Activated CD4-positive, alpha-beta memory T cell treated with anti-CD3 and anti-CD28 coated beads for 36 hours (primary cell): ENCODE data around the gene GRK4. TPM values are rescaled to one million over a fixed set of nuclear protein-coding genes. Genes with fewer than 3 reads are reported as not detected.
"Not testable (repeated sequence)": the region's sequence is repeated elsewhere in the genome, so short reads cannot be mapped to it uniquely, and the experiment has no call there.

Experiments used
- CTCF ChIA-PET: fragments of 350-600 bp; sonication (Branson Sonifier 250); formaldehyde crosslinking; loops from one replicate; lab custom pipeline; 2021; ENCODE audit warnings: antibody characterized with exemption, inconsistent platforms; lab: Charles Lee
- POLR2A ChIA-PET: fragments of 350-600 bp; sonication (Branson Sonifier 250); formaldehyde crosslinking; loops from one replicate; lab custom pipeline; 2021; ENCODE audit warnings: antibody characterized with exemption; lab: Charles Lee
- DNase-seq: peaks from one replicate; pipeline ENCODE4 v3.0.0-alpha.2; 2020
- H3K27ac Mint-ChIP-seq: one replicate; pipeline ENCODE4 v1.8.0; 2021; ENCODE audit warnings: mixed read lengths
- H3K27me3 Mint-ChIP-seq: one replicate; pipeline ENCODE4 v1.8.0; 2021; ENCODE audit warnings: mixed read lengths
- H3K36me3 Mint-ChIP-seq: one replicate; pipeline ENCODE4 v1.8.0; 2021; ENCODE audit warnings: mixed read lengths
- H3K4me1 Mint-ChIP-seq: one replicate; pipeline ENCODE4 v1.8.0; 2021; ENCODE audit warnings: low read depth, mixed read lengths
- H3K4me3 Mint-ChIP-seq: one replicate; pipeline ENCODE4 v1.8.0; 2021; ENCODE audit warnings: mild to moderate bottlenecking, mixed read lengths
- H3K9me3 Mint-ChIP-seq: one replicate; pipeline ENCODE4 v1.8.0; 2021; ENCODE audit warnings: mixed read lengths
- intact Hi-C: fragments of 100-400 bp; cut with micrococcal nuclease; formaldehyde crosslinking; loops from one replicate; pipeline ENCODE4 v1.15.1; 2023
- total RNA-seq, 2 experiments: library from RNA; stranded (reverse); gene quantifications; one replicate each; pipeline ENCODE4 v1.2.3, GENCODE V29; 2021

The GRK4 gene
- total RNA-seq, 2 experiments from 2014 or later: 2.3 to 3.0 TPM

GRCh38 chr4:2937986-2938385, 25.4 kb upstream of the GRK4 start:
- Mint-ChIP-seq H3K4me1 (peaks cover 59% of the 10 kb centered on the region), H3K27ac (peak overlapping the region; percentile 95), H3K9me3 (no peaks in the 10 kb centered on the region), H3K27me3 (no peaks in the 10 kb centered on the region), H3K4me3 (peak overlapping the region; percentile 93), H3K36me3 (peaks cover 75% of the 10 kb centered on the region)
- POLR2A ChIA-PET: interaction anchor here (0.6 to 7.5 kb wide), 6 partner anchors 9 to 191 kb away, joined by 3 to 144 read pairs (median 14); no protein-coding TSS in a partner anchor
- peak; percentile 8 for DNase-seq
- CTCF ChIA-PET: interaction anchor here (8.1 kb wide), 1 partner anchor 16 kb away, joined by 103 read pairs; no protein-coding TSS in a partner anchor
- intact Hi-C loops: loop anchor here (2.0 to 10.0 kb wide), 3 partner anchors 93 to 693 kb away; partner anchors contain the start of genes FAM193A, HAUS3 and POLN

DNA sequence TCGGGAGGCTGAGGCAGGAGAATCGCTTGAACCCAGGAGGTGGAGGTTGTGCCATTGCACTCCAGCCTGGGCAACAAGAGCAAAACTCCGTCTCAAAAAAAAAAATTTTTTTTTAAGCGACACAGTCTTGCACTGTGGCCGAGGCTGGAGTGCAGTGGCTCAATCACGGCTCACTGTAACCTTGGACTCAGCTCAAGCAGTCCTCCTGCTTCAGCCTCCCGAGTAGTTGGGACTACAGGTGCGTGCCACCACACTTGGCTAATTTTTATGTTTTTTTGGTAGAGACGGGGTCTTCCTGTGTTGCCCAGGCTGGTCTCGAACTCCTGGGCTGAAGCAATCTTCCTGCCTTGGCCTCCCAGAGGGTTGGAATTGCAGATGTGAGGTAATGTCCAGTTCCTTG, 25.0 kb upstream of the GRK4 start:
- Mint-ChIP-seq H3K4me1 (peaks cover 58% of the 10 kb centered on the region), H3K27ac (peak overlapping the region; percentile 77), H3K36me3 (peaks cover 73% of the 10 kb centered on the region)
- ChIA-PET CTCF (interaction anchor here (1.4 to 8.1 kb wide), 2 partner anchors 11 to 15 kb away, joined by 5 to 103 read pairs; no protein-coding TSS in a partner anchor), POLR2A (interaction anchor here (0.6 to 7.5 kb wide), 2 partner anchors 14 to 21 kb away, joined by 3 to 144 read pairs; no protein-coding TSS in a partner anchor)
- not testable (repeated sequence) for H3K9me3 Mint-ChIP-seq, H3K27me3 Mint-ChIP-seq, H3K4me3 Mint-ChIP-seq
- DNase-seq: peak; percentile 9
- intact Hi-C loops: loop anchor here (5.0 to 10.0 kb wide), 2 partner anchors 401 to 694 kb away; partner anchors contain the start of genes FAM193A, HAUS3 and POLN

GRCh38 chr4:2938906-2939305, 24.5 kb upstream of the GRK4 start:
- H3K36me3 Mint-ChIP-seq: peaks cover 75% of the 10 kb centered on the region
- intact Hi-C loops: loop anchor here (5.0 to 10.0 kb wide), 2 partner anchors 402 to 694 kb away; partner anchors contain the start of genes FAM193A, HAUS3 and POLN
- peak overlapping the region; percentile 16 for H3K4me3 Mint-ChIP-seq
- CTCF ChIA-PET: interaction anchor here (0.9 to 8.1 kb wide), 3 partner anchors 10 to 175 kb away, joined by 3 to 103 read pairs (median 5); no protein-coding TSS in a partner anchor
- peak; percentile 10 for DNase-seq
- no peaks in the 10 kb centered on the region for H3K9me3 Mint-ChIP-seq
- H3K4me1 Mint-ChIP-seq: peaks cover 60% of the 10 kb centered on the region
- peak overlapping the region; percentile 77 for H3K27ac Mint-ChIP-seq
- POLR2A ChIA-PET: interaction anchor here (1.0 to 7.5 kb wide), 2 partner anchors 10 to 14 kb away, joined by 3 to 144 read pairs; no protein-coding TSS in a partner anchor
- no peaks in the 10 kb centered on the region for H3K27me3 Mint-ChIP-seq

- Mint-ChIP-seq H3K36me3 (peaks cover 81% of the 10 kb centered on the region), H3K27me3 (no peaks in the 10 kb centered on the region), H3K4me3 (peak overlapping the region; percentile 16), H3K9me3 (no peaks in the 10 kb centered on the region), H3K27ac (peak overlapping the region; percentile 77), H3K4me1 (peaks cover 67% of the 10 kb centered on the region)
- intact Hi-C loops: loop anchor here (5.0 to 10.0 kb wide), 2 partner anchors 402 to 695 kb away; partner anchors contain the start of genes FAM193A, HAUS3 and POLN
- CTCF ChIA-PET: interaction anchor here (0.6 to 8.1 kb wide), 4 partner anchors 9 to 235 kb away, joined by 3 to 103 read pairs (median 4); no protein-coding TSS in a partner anchor
- DNase-seq: peak; percentile 65
- POLR2A ChIA-PET: interaction anchor here (1.0 to 7.5 kb wide), 2 partner anchors 11 to 13 kb away, joined by 3 to 144 read pairs; no protein-coding TSS in a partner anchor
These were observed 23.8 kb upstream of the GRK4 start for GRCh38 chr4:2939383-2940243.

DNA sequence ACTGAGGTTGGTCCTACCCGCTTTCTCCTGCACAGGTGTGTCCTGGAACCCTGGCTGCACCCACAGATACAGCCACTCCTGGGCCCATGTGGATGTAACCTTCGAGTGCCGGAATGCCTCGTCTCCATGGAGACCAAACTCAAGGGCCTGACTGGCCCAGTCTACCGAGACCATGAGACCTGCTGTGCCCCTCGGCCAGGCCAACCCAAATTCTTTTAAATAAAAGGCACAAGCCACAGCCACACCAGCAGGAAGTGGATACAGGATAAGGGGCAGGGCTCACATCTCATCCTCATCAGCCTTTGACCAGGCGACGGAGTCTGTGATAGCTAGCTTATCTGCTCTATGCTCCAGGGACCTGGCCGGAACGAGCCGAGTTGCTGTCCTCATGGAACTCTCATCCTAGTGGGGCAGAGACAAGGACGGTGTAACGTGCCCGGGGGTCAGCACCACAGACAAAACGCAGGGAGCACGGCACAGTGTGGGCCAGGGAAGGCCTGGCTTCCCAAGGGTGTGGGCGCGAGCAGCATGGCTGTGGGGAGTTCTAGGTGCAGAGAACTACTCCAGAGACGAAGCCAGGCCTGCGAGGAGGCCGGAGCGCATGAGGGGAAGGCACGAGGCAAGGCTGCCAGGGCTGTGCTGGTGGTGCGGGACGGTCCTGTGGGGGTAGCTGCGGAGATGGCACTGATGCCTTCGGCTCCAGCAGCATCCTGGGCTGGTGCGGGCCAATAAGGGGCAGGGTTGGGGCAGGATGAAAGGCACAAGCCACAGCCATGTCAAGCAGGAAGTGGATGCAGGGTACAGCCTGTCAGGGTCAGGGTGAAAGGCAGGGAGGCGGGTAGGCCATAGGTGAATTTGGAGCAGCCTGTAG, 22.9 kb upstream of the GRK4 start:
- peaks cover 68% of the 10 kb centered on the region for H3K4me1 Mint-ChIP-seq
- ChIA-PET CTCF (interaction anchor here (0.9 to 8.1 kb wide), 4 partner anchors 9 to 38 kb away, joined by 3 to 103 read pairs (median 4); no protein-coding TSS in a partner anchor), POLR2A (interaction anchor here (7.5 kb wide), 1 partner anchor 12 kb away, joined by 144 read pairs; no protein-coding TSS in a partner anchor)
- peaks cover 84% of the 10 kb centered on the region for H3K36me3 Mint-ChIP-seq
- peak; percentile 8 for DNase-seq
- no peaks in the 10 kb centered on the region for H3K27me3 Mint-ChIP-seq
- intact Hi-C loops: no loop called here
- no peaks in the 10 kb centered on the region for H3K9me3 Mint-ChIP-seq
- H3K4me3 Mint-ChIP-seq: no peak overlapping the region
- H3K27ac Mint-ChIP-seq: peak overlapping the region; percentile 30

- peak; percentile 8 for DNase-seq
- no peak overlapping the region for H3K4me3 Mint-ChIP-seq
- CTCF ChIA-PET: interaction anchor here (0.9 to 8.1 kb wide), 4 partner anchors 8 to 37 kb away, joined by 3 to 103 read pairs (median 4); no protein-coding TSS in a partner anchor
- POLR2A ChIA-PET: interaction anchor here (7.5 kb wide), 1 partner anchor 11 kb away, joined by 144 read pairs; no protein-coding TSS in a partner anchor
- peaks cover 80% of the 10 kb centered on the region for H3K36me3 Mint-ChIP-seq
- H3K27me3 Mint-ChIP-seq: no peaks in the 10 kb centered on the region
- intact Hi-C loops: no loop called here
- no peaks in the 10 kb centered on the region for H3K9me3 Mint-ChIP-seq
- peaks cover 63% of the 10 kb centered on the region for H3K4me1 Mint-ChIP-seq
- peak overlapping the region; percentile 30 for H3K27ac Mint-ChIP-seq
These were observed 22.0 kb upstream of the GRK4 start for GRCh38 chr4:2941138-2942036.

DNA sequence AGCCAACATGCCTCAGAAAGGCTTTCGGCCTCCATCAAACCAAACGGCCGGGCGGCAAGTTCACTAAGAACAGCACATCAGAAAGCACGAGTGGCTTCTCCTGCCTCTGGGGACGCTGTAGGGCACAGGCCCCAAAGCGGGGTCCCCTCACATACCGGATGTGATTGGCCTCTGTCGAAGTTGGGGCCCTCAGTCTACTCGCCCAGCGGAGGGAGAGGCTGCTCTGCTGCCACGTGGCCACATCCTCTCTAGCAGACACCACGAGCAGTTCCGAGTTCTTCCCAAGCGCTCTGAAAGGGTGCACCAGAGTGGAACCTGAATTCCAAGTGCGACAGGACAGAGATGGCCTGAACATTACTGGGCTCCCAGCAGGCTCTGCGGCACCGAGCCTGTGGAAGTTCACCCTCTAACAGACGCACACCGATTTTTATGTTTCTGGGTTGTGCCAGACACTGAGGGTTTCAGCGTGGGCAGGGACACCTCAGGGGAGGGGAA, 21.3 kb upstream of the GRK4 start:
- Mint-ChIP-seq H3K4me1 (peaks cover 58% of the 10 kb centered on the region), H3K9me3 (no peaks in the 10 kb centered on the region), H3K27ac (peak overlapping the region; percentile 83), H3K36me3 (peaks cover 78% of the 10 kb centered on the region), H3K27me3 (no peaks in the 10 kb centered on the region), H3K4me3 (peak overlapping the region; percentile 6)
- CTCF ChIA-PET: interaction anchor here (8.1 kb wide), 1 partner anchor 11 kb away, joined by 103 read pairs; no protein-coding TSS in a partner anchor
- no peak for DNase-seq
- POLR2A ChIA-PET: no interaction called here
- intact Hi-C loops: no loop called here

DNA sequence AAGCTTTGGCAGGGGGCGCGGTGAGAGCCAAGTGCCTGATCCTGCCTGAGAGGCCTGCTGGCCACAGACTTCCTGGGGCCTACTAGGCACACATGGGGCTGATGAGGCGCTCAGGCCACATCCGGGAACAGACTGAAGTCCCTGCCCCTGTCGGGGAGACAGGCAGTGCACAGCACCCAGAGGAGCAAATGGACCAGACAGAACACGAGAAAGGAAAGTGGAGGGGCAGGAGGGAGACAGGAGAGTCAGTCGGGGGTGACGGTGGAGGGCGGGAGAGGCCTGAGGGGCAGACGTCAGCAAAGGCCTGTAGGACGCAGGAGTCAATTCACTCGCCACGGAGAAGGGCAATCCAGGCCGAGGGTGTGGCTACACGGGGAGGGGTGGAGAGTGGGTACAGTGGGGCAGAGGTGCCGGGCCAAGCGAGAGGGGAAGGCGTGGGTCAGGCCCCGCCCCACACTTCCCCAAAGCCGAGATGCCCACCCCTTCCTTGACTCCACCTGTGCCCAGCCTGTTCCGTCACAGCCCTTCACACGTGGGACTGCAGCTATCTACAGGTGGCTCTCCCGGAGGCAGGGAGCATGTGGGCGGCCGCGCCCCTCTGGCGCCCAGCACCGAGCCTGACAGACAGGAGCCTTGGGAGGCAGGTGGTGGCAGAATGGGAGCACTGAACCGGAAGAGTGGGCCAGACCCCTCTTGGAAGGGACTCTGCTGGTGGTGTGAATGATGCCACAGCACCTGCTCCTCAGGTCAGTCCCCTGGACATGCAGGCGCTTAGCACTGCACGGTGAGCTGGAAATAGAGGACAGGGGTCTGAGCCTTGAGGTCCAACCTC, 20.6 kb upstream of the GRK4 start:
- H3K4me3 Mint-ChIP-seq: peak overlapping the region; percentile 6
- peaks cover 77% of the 10 kb centered on the region for H3K36me3 Mint-ChIP-seq
- peak; percentile 51 for DNase-seq
- CTCF ChIA-PET: interaction anchor here (8.1 kb wide), 1 partner anchor 11 kb away, joined by 103 read pairs; no protein-coding TSS in a partner anchor
- intact Hi-C loops: no loop called here
- H3K27ac Mint-ChIP-seq: peak overlapping the region; percentile 83
- H3K27me3 Mint-ChIP-seq: no peaks in the 10 kb centered on the region
- H3K4me1 Mint-ChIP-seq: peaks cover 51% of the 10 kb centered on the region
- H3K9me3 Mint-ChIP-seq: no peaks in the 10 kb centered on the region
- POLR2A ChIA-PET: interaction anchor here (1.1 kb wide), 1 partner anchor 11 kb away, joined by 5 read pairs; no protein-coding TSS in a partner anchor

- H3K4me3 Mint-ChIP-seq: no peak overlapping the region
- peak overlapping the region; percentile 83 for H3K27ac Mint-ChIP-seq
- no peaks in the 10 kb centered on the region for H3K27me3 Mint-ChIP-seq
- CTCF ChIA-PET: interaction anchor here (0.9 to 2.4 kb wide), 5 partner anchors 8 to 180 kb away, joined by 3 to 18 read pairs (median 4); no protein-coding TSS in a partner anchor
- DNase-seq: peak; percentile 8
- H3K36me3 Mint-ChIP-seq: peaks cover 77% of the 10 kb centered on the region
- intact Hi-C loops: no loop called here
- H3K9me3 Mint-ChIP-seq: no peaks in the 10 kb centered on the region
- POLR2A ChIA-PET: interaction anchor here (0.7 to 2.0 kb wide), 3 partner anchors 10 to 145 kb away, joined by 3 to 15 read pairs (median 5); no protein-coding TSS in a partner anchor
- peaks cover 47% of the 10 kb centered on the region for H3K4me1 Mint-ChIP-seq
These were observed 19.8 kb upstream of the GRK4 start for GRCh38 chr4:2943364-2944090.
